ENCODE data around the gene SDK1. TPM values are rescaled to one million over a fixed set of nuclear protein-coding genes. Genes with fewer than 3 reads are reported as not detected.
A peak's percentile ranks its signal among the peaks of the same experiment; 100 is the strongest.
"Not testable (repeated sequence)": the region's sequence is repeated elsewhere in the genome, so short reads cannot be mapped to it uniquely, and the experiment has no call there.

Gene SDK1
- total RNA-seq, 1 experiment from 2014 or later = 9.3 TPM

GRCh38 chr7:4216016-4216415, 915.0 kb downstream of the SDK1 start:
- Mint-ChIP-seq H3K36me3 (no peaks in the 10 kb centered on the region), H3K4me3 (no peak overlapping the region)
- ATAC-seq = no peak

GRCh38 chr7:4217126-4217660, 916.1 kb downstream of the SDK1 start:
- POLR2A ChIA-PET; DNase-seq (ENCODE audit: low spot score); H3K4me1 Mint-ChIP-seq; H3K27ac Mint-ChIP-seq; H3K9me3 Mint-ChIP-seq; H3K36me3 Mint-ChIP-seq; ATAC-seq; H3K27me3 Mint-ChIP-seq (ENCODE audit: low read depth); H3K4me3 Mint-ChIP-seq: not testable (repeated sequence)
- CTCF ChIA-PET = interaction anchor here (0.6 kb wide), 1 partner anchor 130 kb away, joined by 5 read pairs; no protein-coding TSS in a partner anchor
- peak; percentile 16; the same call in 1 of the 2 replicates for TF ChIP-seq ZNF263 (CRISPR knock-in tag; IDR thresholded peaks at IDR 0.05; ENCODE audit: low read depth)

More at GRCh38 chr7:4216016-4216415, 915.0 kb downstream of the SDK1 start:
- TF ChIP-seq USF2 (CRISPR knock-in tag; IDR thresholded peaks at IDR 0.05) (no peak), ETV6 (CRISPR knock-in tag; IDR thresholded peaks at IDR 0.05) (no peak), FOXK1 (CRISPR knock-in tag; IDR thresholded peaks at IDR 0.05) (no peak), ELF4 (CRISPR knock-in tag; IDR thresholded peaks at IDR 0.05; ENCODE audit: low read depth) (no peak), HMGA2 (CRISPR knock-in tag; IDR thresholded peaks at IDR 0.05) (no peak), FOXP4 (CRISPR knock-in tag; IDR thresholded peaks at IDR 0.05) (no peak), MAX (CRISPR knock-in tag; IDR thresholded peaks at IDR 0.05) (no peak), ZNF121 (CRISPR knock-in tag; IDR thresholded peaks at IDR 0.05) (no peak), FOXP1 (CRISPR knock-in tag; IDR thresholded peaks at IDR 0.05; ENCODE audit: borderline replicate concordance) (no peak), ZNF219 (CRISPR knock-in tag; IDR thresholded peaks at IDR 0.05; ENCODE audit: borderline replicate concordance) (no peak), SOX15 (CRISPR knock-in tag; IDR thresholded peaks at IDR 0.05) (no peak), GRHL2 (CRISPR knock-in tag; IDR thresholded peaks at IDR 0.05; ENCODE audit: insufficient replicate concordance, severe bottlenecking) (no peak), TCF7 (CRISPR knock-in tag; IDR thresholded peaks at IDR 0.05; ENCODE audit: low read depth) (no peak), ZNF416 (CRISPR knock-in tag; IDR thresholded peaks at IDR 0.05) (no peak), FOXJ3 (CRISPR knock-in tag; IDR thresholded peaks at IDR 0.05; ENCODE audit: borderline replicate concordance) (no peak), NFYB (CRISPR knock-in tag; conservative IDR thresholded peaks at IDR 0.05; ENCODE audit: low read depth) (no peak)
- no peak for DNase-seq (ENCODE audit: low spot score)
- Mint-ChIP-seq H3K9me3 (peaks cover 5% of the 10 kb centered on the region; the same call in 1 of the 2 replicates), H3K4me1 (no peaks in the 10 kb centered on the region), H3K27ac (no peak overlapping the region), H3K27me3 (ENCODE audit: low read depth) (no peaks in the 10 kb centered on the region)
- ChIA-PET CTCF (interaction anchor here (1.9 kb wide), 1 partner anchor 10 kb away, joined by 6 read pairs; no protein-coding TSS in a partner anchor), POLR2A (no interaction called here)

- ATAC-seq (no peak), DNase-seq (ENCODE audit: low spot score) (no peak)
- TF ChIP-seq ZNF425 (CRISPR knock-in tag; conservative IDR thresholded peaks at IDR 0.05) = no peak
- no peak for TF ChIP-seq FOXK1 (CRISPR knock-in tag; IDR thresholded peaks at IDR 0.05)
- no peak for TF ChIP-seq FOXP1 (CRISPR knock-in tag; IDR thresholded peaks at IDR 0.05; ENCODE audit: borderline replicate concordance)
- TF ChIP-seq ZNF532 (CRISPR knock-in tag; IDR thresholded peaks at IDR 0.05; ENCODE audit: borderline replicate concordance) = no peak
- Mint-ChIP-seq H3K4me1 (no peaks in the 10 kb centered on the region), H3K27me3 (ENCODE audit: low read depth) (no peaks in the 10 kb centered on the region), H3K27ac (no peak overlapping the region), H3K9me3 (peaks cover 5% of the 10 kb centered on the region; the same call in 1 of the 2 replicates), H3K36me3 (0 out of 2 replicates have a peak, but pooled peaks cover under 1% of the 10 kb centered on the region), H3K4me3 (no peak overlapping the region)
- ChIA-PET CTCF (interaction anchor here (0.7 to 1.8 kb wide), 4 partner anchors 8 to 530 kb away, joined by 3 to 4 read pairs (median 3); no protein-coding TSS in a partner anchor), POLR2A (no interaction called here)
Observed at GRCh38 chr7:4218481-4218880, 917.4 kb downstream of the SDK1 start.

Measured in WTC11 (cell line).